ENCODE results near the gene FLT3LG.

FLT3LG gene

GRCh38 chr19:49434907-49435583 is 39.0 kb upstream of the FLT3LG start:
- no peak for DNase-seq (ENCODE audit: extremely low spot score)
- ChIA-PET POLR2A (interaction anchor here (1.6 kb wide), 1 partner anchor 31 kb away, joined by 4 read pairs; no protein-coding TSS in a partner anchor), CTCF (interaction anchor here (1.1 to 1.8 kb wide), 2 partner anchors 9 to 13 kb away, joined by 3 to 4 read pairs; no protein-coding TSS in a partner anchor)
- TF ChIP-seq PKNOX1 (IDR thresholded peaks at IDR 0.05), result peak; percentile 90
- TF ChIP-seq SUZ12 (IDR thresholded peaks at IDR 0.05), result no peak

GRCh38 chr19:49435670-49436069 is 38.3 kb upstream of the FLT3LG start:
- DNase-seq (ENCODE audit: extremely low spot score), result no peak
- ChIA-PET POLR2A (interaction anchor here (1.4 to 1.6 kb wide), 2 partner anchors 18 to 32 kb away, joined by 4 to 5 read pairs; partner anchors contain the start of gene ALDH16A1), CTCF (interaction anchor here (1.1 to 1.8 kb wide), 2 partner anchors 9 to 14 kb away, joined by 3 to 4 read pairs; no protein-coding TSS in a partner anchor)
- TF ChIP-seq LEF1 (IDR thresholded peaks at IDR 0.05; ENCODE audit: borderline replicate concordance) (no peak), ZNF384 (IDR thresholded peaks at IDR 0.05) (no peak), NFRKB (IDR thresholded peaks at IDR 0.05) (no peak), FOXK2 (IDR thresholded peaks at IDR 0.05) (no peak)

- ChIA-PET CTCF (interaction anchor here (1.1 to 1.8 kb wide), 2 partner anchors 10 to 15 kb away, joined by 3 to 4 read pairs; no protein-coding TSS in a partner anchor), POLR2A (interaction anchor here (1.4 to 1.6 kb wide), 2 partner anchors 17 to 33 kb away, joined by 4 to 5 read pairs; partner anchors contain the start of gene ALDH16A1)
- no peak for DNase-seq (ENCODE audit: extremely low spot score)
- TF ChIP-seq ARNT (IDR thresholded peaks at IDR 0.05), result no peak
These were observed 37.5 kb upstream of the FLT3LG start for GRCh38 chr19:49436381-49437017.

GRCh38 chr19:49437231-49437630 is 36.8 kb upstream of the FLT3LG start:
- TF ChIP-seq FOXK2 (IDR thresholded peaks at IDR 0.05) (no peak), SP1 (IDR thresholded peaks at IDR 0.05) (no peak), ZNF384 (IDR thresholded peaks at IDR 0.05) (no peak), NFRKB (IDR thresholded peaks at IDR 0.05) (no peak), FOXM1 (IDR thresholded peaks at IDR 0.05; ENCODE audit: borderline replicate concordance) (no peak), ELF4 (IDR thresholded peaks at IDR 0.05) (no peak), LEF1 (IDR thresholded peaks at IDR 0.05; ENCODE audit: borderline replicate concordance) (no peak)
- CTCF ChIA-PET, result no interaction called here
- no peak for DNase-seq (ENCODE audit: extremely low spot score)
- POLR2A ChIA-PET, result interaction anchor here (1.4 kb wide), 1 partner anchor 16 kb away, joined by 5 read pairs; the partner anchor contains the start of gene ALDH16A1

GRCh38 chr19:49438261-49438660 is 35.8 kb upstream of the FLT3LG start:
- CTCF ChIA-PET, result no interaction called here
- no peak for TF ChIP-seq NFRKB (IDR thresholded peaks at IDR 0.05)
- POLR2A ChIA-PET, result interaction anchor here (1.4 kb wide), 1 partner anchor 14 kb away, joined by 3 read pairs; the partner anchor contains the start of gene PIH1D1
- no peak for DNase-seq (ENCODE audit: extremely low spot score)

- DNase-seq (ENCODE audit: extremely low spot score), result no peak
- CTCF ChIA-PET, result no interaction called here
- POLR2A ChIA-PET, result interaction anchor here (0.9 to 1.7 kb wide), 3 partner anchors 13 to 56 kb away, joined by 3 to 7 read pairs (median 3); partner anchors contain the start of gene ALDH16A1
- TF ChIP-seq LEF1 (IDR thresholded peaks at IDR 0.05; ENCODE audit: borderline replicate concordance), result no peak
- TF ChIP-seq ARNT (IDR thresholded peaks at IDR 0.05), result no peak
- TF ChIP-seq ZNF384 (IDR thresholded peaks at IDR 0.05), result no peak
- no peak for TF ChIP-seq NFRKB (IDR thresholded peaks at IDR 0.05)
- no peak for TF ChIP-seq PKNOX1 (IDR thresholded peaks at IDR 0.05)
- TF ChIP-seq FOXK2 (IDR thresholded peaks at IDR 0.05), result no peak
These were observed 34.2 kb upstream of the FLT3LG start for GRCh38 chr19:49439836-49440235.

GRCh38 chr19:49440439-49441209 is 33.4 kb upstream of the FLT3LG start:
- no peak for DNase-seq (ENCODE audit: extremely low spot score)
- ChIA-PET POLR2A (interaction anchor here (0.9 to 3.1 kb wide), 4 partner anchors 11 to 55 kb away, joined by 3 to 20 read pairs (median 6); partner anchors contain the start of genes ALDH16A1 and PIH1D1), CTCF (interaction anchor here (1.0 kb wide), 1 partner anchor 49 kb away, joined by 3 read pairs; no protein-coding TSS in a partner anchor)
- no peak for TF ChIP-seq ELF4 (IDR thresholded peaks at IDR 0.05)
- TF ChIP-seq TARDBP (IDR thresholded peaks at IDR 0.05), result no peak
- no peak for TF ChIP-seq BHLHE40 (IDR thresholded peaks at IDR 0.05; ENCODE audit: borderline replicate concordance)
- no peak for TF ChIP-seq ARNT (IDR thresholded peaks at IDR 0.05)
- no peak for TF ChIP-seq LEF1 (IDR thresholded peaks at IDR 0.05; ENCODE audit: borderline replicate concordance)
- TF ChIP-seq FOXK2 (IDR thresholded peaks at IDR 0.05), result no peak
- no peak for TF ChIP-seq HDGF (IDR thresholded peaks at IDR 0.05; ENCODE audit: borderline replicate concordance)
- TF ChIP-seq SUZ12 (IDR thresholded peaks at IDR 0.05), result no peak
- no peak for TF ChIP-seq NFRKB (IDR thresholded peaks at IDR 0.05)
- no peak for TF ChIP-seq FOXM1 (IDR thresholded peaks at IDR 0.05; ENCODE audit: borderline replicate concordance)

Measured in HEK293T (cell line).